Natural killer cell treated with Interleukin-12 subunit alpha and Interleukin-12 subunit beta and Interleukin-15 and Interleukin-18, amount 100 ng/mL, for 72 hours (primary cell): ENCODE measurements around the gene SHQ1. TPM values are rescaled to one million over a fixed set of nuclear protein-coding genes. Genes with fewer than 3 reads are reported as not detected.

Source experiments
- ATAC-seq, 2 donors: fragments of 150-1000 bp; cut with Tn5 transposase in 1 of 2; sonication (Bioruptor Pico), chemical (Tn5 transposase) in 1 of 2; 2 replicates each; pipeline ENCODE4 v1.10.0; 2021
- DNase-seq: peaks from one replicate; pipeline ENCODE4 v3.0.0; 2022; ENCODE audit warnings: low spot score
- H3K27ac Mint-ChIP-seq, 2 donors: 1 replicate in 1 of 2; 2 replicates in 1 of 2; pipeline ENCODE4 v1.8.0; 2022; ENCODE audit warnings: mixed read lengths in 2 of 2, mild to moderate bottlenecking in 1 of 2, moderate library complexity in 1 of 2
- H3K27me3 Mint-ChIP-seq, 2 donors: 1 replicate in 1 of 2; 2 replicates in 1 of 2; pipeline ENCODE4 v1.8.0; 2022; ENCODE audit warnings: mixed read lengths in 2 of 2
- H3K36me3 Mint-ChIP-seq: one replicate; pipeline ENCODE4 v1.8.0; 2022; ENCODE audit warnings: mixed read lengths
- H3K4me1 Mint-ChIP-seq, 2 donors: 1 replicate in 1 of 2; 2 replicates in 1 of 2; pipeline ENCODE4 v1.8.0; 2022; ENCODE audit warnings: low read depth in 2 of 2, mixed read lengths in 2 of 2, mild to moderate bottlenecking in 1 of 2
- H3K4me3 Mint-ChIP-seq: one replicate; pipeline ENCODE4 v1.8.0; 2022; ENCODE audit warnings: mixed read lengths
- H3K9me3 Mint-ChIP-seq: 2 replicates; pipeline ENCODE4 v1.8.0; 2022; ENCODE audit warnings: mixed read lengths
- total RNA-seq, 2 donors: library from RNA; stranded (reverse); gene quantifications; one replicate each; pipeline ENCODE4 v1.2.3, GENCODE V29; 2022

Gene SHQ1
- total RNA-seq, 2 donors from 2014 or later = 28.9 to 59.1 TPM

DNA sequence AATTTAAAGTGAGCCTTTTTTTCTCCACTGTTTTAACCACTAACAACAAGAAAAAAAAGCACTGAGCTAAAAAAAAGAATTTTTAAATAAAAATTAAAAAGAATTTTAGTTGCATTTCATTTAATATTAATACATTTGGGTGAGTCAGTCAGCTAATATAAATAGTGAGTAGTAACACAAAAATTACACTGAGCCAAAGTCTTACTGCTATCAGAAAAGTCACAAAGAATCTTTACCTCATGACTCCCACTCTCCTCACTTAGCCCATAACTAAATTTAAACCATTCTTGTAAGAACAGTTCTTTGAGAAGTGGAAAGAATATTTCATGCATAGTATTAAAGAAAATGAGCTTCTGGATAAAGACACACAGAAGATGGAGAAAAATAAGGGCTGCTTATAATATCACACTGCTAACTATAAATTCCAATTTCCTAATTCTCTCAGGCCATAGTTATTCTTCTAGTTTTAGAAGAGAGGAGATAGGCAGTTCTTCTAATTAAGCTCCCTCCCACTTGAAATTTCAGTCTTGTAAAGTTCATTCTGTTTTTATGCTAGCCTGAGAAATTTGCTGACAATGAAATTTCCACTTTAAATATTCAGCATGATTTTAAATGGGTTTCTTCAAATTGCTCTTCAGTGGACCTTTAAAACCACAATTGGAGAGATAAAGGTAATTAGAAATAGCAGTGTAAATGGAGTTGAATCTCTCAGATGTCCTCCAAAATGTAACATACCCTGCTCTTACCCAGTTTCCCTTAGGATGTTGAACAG is 17.6 kb downstream of the SHQ1 start:
- DNase-seq = no peak
- no peak overlapping the region for H3K27ac Mint-ChIP-seq

DNA sequence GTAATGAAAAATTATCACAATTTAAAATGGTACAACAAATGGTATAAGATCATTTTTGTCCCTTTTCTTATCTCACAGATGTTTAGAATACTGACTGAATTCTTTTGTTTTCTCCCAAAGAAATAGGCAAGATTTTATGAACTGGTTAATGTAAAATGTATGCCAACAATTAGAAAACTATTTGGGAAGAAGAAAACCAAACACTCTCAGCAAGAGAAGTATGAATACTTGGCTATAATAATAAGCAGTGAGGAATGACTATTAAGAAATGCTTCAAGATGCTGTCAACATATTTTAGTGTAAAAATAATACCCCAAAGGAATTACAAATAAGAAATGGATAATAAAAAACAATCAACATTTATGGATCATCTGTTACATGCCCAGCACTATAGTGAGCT is 18.5 kb downstream of the SHQ1 start:
- no peak overlapping the region for H3K4me3 Mint-ChIP-seq
- H3K27me3 Mint-ChIP-seq = no peaks in the 10 kb centered on the region
- H3K27ac Mint-ChIP-seq = no peak overlapping the region
- no peak for DNase-seq
- peaks cover 2 to 5% of the 10 kb centered on the region in 2 donors for H3K4me1 Mint-ChIP-seq
- no peak for ATAC-seq
- H3K9me3 Mint-ChIP-seq = no peaks in the 10 kb centered on the region
- peaks cover 13% of the 10 kb centered on the region for H3K36me3 Mint-ChIP-seq

More for the DNA sequence above, 17.6 kb downstream of the SHQ1 start:
- Mint-ChIP-seq H3K27me3 (no peaks in the 10 kb centered on the region), H3K9me3 (no peaks in the 10 kb centered on the region), H3K4me1 (peaks cover 6 to 9% of the 10 kb centered on the region in 2 donors), H3K4me3 (no peak overlapping the region), H3K36me3 (peaks cover 21% of the 10 kb centered on the region)
- ATAC-seq = no peak

DNA sequence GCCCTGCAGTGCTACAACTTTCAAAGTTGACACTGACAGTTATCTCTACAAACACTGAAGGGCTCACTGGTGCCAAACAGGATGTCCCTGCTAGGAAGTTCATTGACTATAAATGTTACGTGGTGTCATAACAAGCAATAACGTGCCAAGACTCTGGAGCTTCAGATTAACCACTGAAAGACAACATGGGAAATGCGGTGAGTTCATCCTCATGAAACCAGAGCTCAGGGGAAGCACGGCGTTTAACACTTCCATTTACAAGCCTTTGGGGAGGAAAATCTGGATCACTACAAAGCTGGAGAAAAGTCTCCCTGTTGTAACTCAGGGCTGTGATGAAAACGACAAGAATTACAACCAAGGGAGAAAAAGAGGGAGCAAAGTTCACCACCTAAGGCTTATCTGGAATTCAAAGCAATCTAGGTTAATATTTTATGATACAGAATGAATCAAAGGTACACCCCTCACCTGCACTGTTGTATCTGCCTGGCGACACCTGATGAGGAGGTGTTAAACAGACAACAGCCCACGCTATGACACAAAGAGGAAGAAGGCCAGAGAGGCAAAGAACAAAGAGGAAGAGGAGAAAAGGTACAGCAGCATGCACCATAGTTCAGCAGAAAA is 27.0 kb downstream of the SHQ1 start:
- Mint-ChIP-seq H3K27ac (no peak overlapping the region), H3K4me3 (no peak overlapping the region), H3K4me1 (peaks cover 8 to 9% of the 10 kb centered on the region in 2 donors), H3K36me3 (peaks cover 7% of the 10 kb centered on the region), H3K27me3 (no peaks in the 10 kb centered on the region), H3K9me3 (no peaks in the 10 kb centered on the region)
- no peak for DNase-seq
- peak in 1 of 2 donors; percentile 45 for ATAC-seq

DNA sequence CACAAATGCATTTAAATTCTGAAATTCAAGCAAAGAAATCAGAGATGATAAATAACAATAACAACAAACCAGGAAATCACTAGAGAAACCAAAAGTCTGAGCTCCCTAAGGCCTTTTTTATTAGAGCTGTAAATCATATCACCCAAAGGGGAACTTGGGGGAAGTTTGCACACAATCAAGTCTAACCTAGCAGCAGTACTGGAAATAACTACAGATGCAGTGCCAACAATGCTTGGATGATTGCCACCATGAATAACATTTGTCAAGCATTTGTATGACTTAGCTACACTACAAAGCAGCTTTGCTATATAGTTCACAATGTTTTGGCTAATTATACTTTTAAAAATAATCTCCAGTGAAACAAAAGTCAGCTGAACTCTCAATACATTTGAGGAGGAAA is 27.8 kb downstream of the SHQ1 start:
- H3K27me3 Mint-ChIP-seq = no peaks in the 10 kb centered on the region
- DNase-seq = no peak
- peaks cover 8 to 9% of the 10 kb centered on the region in 2 donors for H3K4me1 Mint-ChIP-seq
- no peak overlapping the region for H3K27ac Mint-ChIP-seq
- H3K9me3 Mint-ChIP-seq = no peaks in the 10 kb centered on the region
- no peak overlapping the region for H3K4me3 Mint-ChIP-seq
- H3K36me3 Mint-ChIP-seq = peaks cover 7% of the 10 kb centered on the region
- no peak for ATAC-seq

DNA sequence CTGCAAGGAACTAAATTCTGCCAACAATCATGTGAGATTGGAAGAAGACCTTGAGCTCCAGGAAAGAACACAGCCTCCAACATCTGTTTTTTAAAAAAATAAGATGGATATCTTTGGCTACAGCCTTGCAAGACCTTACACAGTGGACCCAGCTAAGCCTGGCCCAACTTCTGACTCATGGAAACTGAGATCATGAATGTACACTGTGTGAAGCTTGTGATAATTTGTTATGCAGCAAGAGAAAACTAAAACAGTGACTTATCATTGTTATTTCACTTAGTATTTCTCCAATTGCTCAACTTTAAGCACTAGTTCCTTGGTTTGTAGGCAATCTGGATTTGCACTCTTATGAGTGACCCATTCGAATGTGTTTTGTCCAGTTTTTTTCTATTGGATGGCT is 29.3 kb downstream of the SHQ1 start:
- Mint-ChIP-seq H3K36me3 (peaks cover 12% of the 10 kb centered on the region), H3K4me1 (peaks cover 8 to 9% of the 10 kb centered on the region in 2 donors), H3K27me3 (no peaks in the 10 kb centered on the region), H3K4me3 (no peak overlapping the region), H3K9me3 (no peaks in the 10 kb centered on the region), H3K27ac (no peak overlapping the region)
- no peak for DNase-seq
- peak in 1 of 2 donors; percentile 66 for ATAC-seq

DNA sequence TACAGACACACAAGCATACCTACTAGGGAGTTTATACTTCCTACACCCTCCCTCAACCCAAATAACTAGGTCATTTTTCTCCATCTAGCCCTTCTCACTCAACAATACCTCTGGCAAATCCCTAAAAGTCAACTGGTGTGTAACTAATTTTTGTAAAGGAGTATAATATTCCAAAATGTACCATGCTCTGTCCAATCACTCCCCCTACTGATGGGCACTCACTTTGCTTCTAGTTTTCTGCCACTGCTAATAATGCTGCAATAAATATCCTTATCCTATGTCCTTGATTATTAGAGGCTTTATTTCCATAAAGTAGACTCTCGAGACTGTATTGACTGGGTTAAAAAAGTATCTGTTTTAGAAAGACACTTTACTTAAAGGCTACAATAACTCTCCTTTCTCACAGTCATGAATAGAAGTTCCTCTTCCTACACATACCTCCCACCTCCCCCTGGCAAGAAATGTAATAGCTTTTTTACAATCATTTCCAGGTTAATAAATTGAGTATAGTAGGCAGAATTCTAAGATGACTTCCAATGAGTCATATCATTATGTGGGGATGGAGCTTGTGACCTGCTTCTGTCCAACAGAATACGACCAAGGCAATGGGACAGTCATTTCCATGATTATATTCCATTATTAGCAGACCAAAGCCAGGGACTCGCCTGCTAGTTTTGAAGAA is 30.0 kb downstream of the SHQ1 start:
- no peak overlapping the region for H3K27ac Mint-ChIP-seq
- DNase-seq (no peak), ATAC-seq (no peak)
- H3K36me3 Mint-ChIP-seq = peaks cover 12% of the 10 kb centered on the region
- no peaks in the 10 kb centered on the region for H3K9me3 Mint-ChIP-seq
- H3K27me3 Mint-ChIP-seq = no peaks in the 10 kb centered on the region
- H3K4me3 Mint-ChIP-seq = no peak overlapping the region
- peaks cover 8 to 9% of the 10 kb centered on the region in 2 donors for H3K4me1 Mint-ChIP-seq

DNA sequence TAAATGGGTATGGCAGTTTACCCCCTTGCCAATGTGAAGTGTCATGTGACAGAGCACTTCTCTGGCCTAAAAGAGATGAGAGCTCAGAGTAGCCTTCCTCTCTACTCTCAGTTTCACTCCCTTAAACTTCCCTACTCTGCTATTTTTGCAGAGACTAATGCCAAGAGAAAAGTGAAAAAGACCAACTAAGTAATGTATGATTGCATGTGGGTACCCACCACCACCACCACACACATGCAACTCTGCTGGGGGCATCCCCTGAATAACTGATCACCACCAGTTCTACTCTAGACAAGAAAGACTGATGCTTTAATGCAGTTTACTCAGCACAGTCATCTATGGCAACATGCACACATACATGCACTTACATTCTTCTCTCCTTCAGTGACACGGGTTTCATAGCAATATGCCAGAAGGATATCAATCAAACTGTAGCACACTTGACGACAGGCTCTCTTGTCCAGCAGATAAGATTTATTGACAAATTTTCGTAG is 31.3 kb downstream of the SHQ1 start:
- Mint-ChIP-seq H3K27ac (no peak overlapping the region), H3K9me3 (no peaks in the 10 kb centered on the region), H3K27me3 (no peaks in the 10 kb centered on the region), H3K36me3 (peaks cover 20% of the 10 kb centered on the region), H3K4me1 (peaks cover 8 to 9% of the 10 kb centered on the region in 2 donors), H3K4me3 (no peak overlapping the region)
- no peak for DNase-seq
- peak in 1 of 2 donors; percentile 66 for ATAC-seq

DNA sequence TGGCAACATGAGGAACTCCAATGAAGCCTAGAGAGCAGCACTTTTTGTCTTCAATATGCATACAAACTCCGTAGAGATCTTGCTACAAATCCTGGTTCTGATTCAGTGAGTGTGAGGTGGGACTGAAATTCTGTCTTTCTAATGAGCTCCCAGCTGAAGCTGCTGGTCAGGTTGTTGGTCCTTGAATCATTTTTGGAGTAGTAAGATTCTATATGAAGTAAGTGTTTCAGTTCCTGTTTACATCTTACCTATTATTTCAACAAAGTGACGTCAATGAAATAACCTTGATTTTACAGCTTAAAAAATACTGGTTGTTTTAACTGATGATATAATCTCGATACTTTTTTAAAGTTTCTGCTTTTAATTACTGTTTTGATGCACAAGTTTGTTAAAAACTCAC is 33.9 kb downstream of the SHQ1 start:
- Mint-ChIP-seq H3K9me3 (no peaks in the 10 kb centered on the region), H3K27ac (no peak overlapping the region), H3K36me3 (peaks cover 20% of the 10 kb centered on the region), H3K4me1 (peaks cover 8 to 9% of the 10 kb centered on the region in 2 donors), H3K27me3 (no peaks in the 10 kb centered on the region), H3K4me3 (no peak overlapping the region)
- ATAC-seq (no peak), DNase-seq (no peak)

DNA sequence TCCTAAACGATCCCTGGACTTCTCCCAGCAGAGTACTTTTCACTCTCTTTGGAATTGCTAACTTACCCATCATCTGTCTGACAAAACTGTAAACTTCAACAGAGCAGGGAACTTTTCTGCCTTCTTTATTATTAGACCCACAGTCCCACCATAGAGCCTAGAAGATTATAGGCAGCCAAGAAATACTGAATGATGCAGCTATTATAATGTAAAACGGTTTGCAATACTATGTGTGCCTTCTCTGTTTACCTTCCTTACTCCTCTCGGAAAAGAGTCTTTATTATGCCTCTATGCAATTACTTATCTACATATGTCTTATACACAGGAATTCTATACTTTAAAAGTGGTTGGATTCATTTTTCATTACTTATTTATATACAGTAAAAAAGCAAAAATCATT is 36.0 kb downstream of the SHQ1 start:
- H3K27ac Mint-ChIP-seq = no peak overlapping the region
- no peak for ATAC-seq
- peaks cover 0 to 4% of the 10 kb centered on the region in 2 donors for H3K4me1 Mint-ChIP-seq
- H3K9me3 Mint-ChIP-seq = no peaks in the 10 kb centered on the region
- H3K4me3 Mint-ChIP-seq = no peak overlapping the region
- DNase-seq = no peak
- no peaks in the 10 kb centered on the region for H3K27me3 Mint-ChIP-seq
- peaks cover 13% of the 10 kb centered on the region for H3K36me3 Mint-ChIP-seq

DNA sequence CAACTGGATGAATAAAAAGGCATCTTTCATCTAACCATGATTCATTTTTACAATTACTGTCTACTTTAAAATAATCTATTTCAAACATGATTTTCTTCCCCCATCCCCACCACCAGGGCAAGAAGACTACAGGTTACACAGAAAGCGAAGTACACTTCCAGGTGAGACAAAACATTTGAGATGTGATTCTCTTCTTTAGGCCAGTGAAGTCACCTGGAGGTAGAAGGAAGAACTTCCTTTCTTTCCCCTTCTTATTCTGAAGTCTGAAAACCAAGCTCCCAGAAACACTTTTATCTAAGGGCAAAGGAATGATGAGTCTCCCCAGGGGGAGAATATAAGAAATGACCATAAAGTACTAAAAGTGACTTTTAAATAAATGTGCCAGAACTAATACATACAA is 36.7 kb downstream of the SHQ1 start:
- H3K9me3 Mint-ChIP-seq = no peaks in the 10 kb centered on the region
- H3K4me1 Mint-ChIP-seq = no peaks in the 10 kb centered on the region
- H3K36me3 Mint-ChIP-seq = peaks cover 13% of the 10 kb centered on the region
- no peaks in the 10 kb centered on the region for H3K27me3 Mint-ChIP-seq
- DNase-seq (no peak), ATAC-seq (no peak)
- H3K27ac Mint-ChIP-seq = no peak overlapping the region
- no peak overlapping the region for H3K4me3 Mint-ChIP-seq

DNA sequence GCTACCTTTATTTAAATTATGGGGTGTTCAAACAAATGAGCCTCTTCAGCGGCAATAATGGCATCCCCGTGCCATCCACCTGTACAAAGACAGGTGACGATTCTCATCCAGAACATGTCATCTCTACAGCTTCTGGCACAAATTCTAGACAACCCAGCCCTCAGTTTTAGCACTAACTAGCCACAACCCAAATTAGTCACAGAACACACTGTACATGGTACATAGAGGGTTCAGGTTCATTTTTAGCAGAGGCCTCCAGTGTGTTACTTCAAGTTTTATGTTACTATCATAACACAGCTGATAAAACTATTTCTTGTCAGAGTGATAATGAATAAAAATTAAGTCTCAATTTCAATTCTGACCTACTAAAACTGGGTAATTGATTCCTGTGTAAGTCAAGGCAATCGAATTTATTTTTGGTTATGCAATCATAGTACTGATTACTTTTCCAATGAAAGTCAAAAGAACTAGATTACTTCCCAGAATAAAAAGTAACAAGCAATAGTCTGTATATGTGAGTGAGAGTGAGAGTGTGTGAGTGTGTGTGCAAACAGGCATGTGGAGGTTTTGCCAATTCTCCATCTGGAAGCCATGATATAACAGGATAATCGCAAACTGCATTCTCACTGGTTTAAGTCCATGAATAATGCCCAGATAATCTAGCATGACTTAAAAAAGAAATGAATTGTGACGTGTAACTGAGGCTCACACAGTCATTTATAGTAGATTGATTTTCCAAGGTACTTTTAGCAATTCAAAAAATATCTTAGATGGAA is 37.4 kb downstream of the SHQ1 start:
- DNase-seq (no peak), ATAC-seq (no peak)
- Mint-ChIP-seq H3K27me3 (no peaks in the 10 kb centered on the region), H3K4me1 (no peaks in the 10 kb centered on the region), H3K9me3 (no peaks in the 10 kb centered on the region), H3K27ac (no peak overlapping the region), H3K4me3 (no peak overlapping the region), H3K36me3 (peaks cover 13% of the 10 kb centered on the region)

DNA sequence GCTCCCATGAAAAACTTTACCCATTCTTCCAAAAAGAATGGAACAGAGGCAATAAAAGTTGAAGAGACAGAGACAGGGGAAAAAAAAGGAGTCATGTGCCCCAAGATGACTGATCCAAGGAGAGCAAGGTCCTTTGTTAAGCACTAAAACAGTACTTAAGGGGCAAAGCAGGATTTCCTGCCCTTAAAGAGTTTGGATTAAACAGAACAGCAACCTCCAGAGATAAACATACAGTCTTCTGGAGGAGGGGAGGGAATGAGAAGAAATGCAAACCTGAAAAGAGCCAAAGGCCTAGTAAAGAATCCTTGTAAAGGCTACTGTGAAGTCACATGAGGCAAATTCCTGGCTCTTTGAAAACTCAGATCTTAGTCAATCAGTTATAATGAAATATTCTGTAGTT is 38.2 kb downstream of the SHQ1 start:
- ATAC-seq = no peak
- H3K4me3 Mint-ChIP-seq = no peak overlapping the region
- no peak for DNase-seq
- H3K36me3 Mint-ChIP-seq = peaks cover 11% of the 10 kb centered on the region
- H3K4me1 Mint-ChIP-seq = no peaks in the 10 kb centered on the region
- no peaks in the 10 kb centered on the region for H3K27me3 Mint-ChIP-seq
- no peak overlapping the region for H3K27ac Mint-ChIP-seq
- no peaks in the 10 kb centered on the region for H3K9me3 Mint-ChIP-seq

DNA sequence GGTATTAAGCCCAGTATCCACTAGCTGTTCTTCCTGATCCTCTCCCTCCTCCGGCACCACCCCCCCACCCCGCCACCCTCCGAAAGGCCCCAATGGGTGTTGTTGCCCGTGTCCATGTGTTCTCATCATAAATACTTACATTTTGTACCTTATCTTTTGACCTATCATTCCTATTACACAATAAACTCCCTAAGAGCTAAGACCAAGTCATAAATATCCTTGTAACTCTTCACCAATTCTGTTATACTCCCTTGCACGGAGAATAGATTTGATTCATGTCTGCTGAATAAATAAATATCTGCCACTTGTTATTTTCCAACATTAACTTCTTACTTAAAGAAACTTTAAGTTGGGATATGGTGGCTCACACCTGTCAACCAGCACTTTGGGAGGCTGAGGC is 43.9 kb downstream of the SHQ1 start:
- no peak for DNase-seq
- no peaks in the 10 kb centered on the region for H3K4me1 Mint-ChIP-seq
- H3K4me3 Mint-ChIP-seq = no peak overlapping the region
- no peaks in the 10 kb centered on the region for H3K9me3 Mint-ChIP-seq
- ATAC-seq = no peak
- H3K36me3 Mint-ChIP-seq = no peaks in the 10 kb centered on the region
- no peak overlapping the region for H3K27ac Mint-ChIP-seq
- no peaks in the 10 kb centered on the region for H3K27me3 Mint-ChIP-seq
